ENCODE results near the gene PHLDA3. TPM values are rescaled to one million over a fixed set of nuclear protein-coding genes. Genes with fewer than 3 reads are reported as not detected.
A peak's percentile ranks its signal among the peaks of the same experiment; 100 is the strongest.

Gene PHLDA3
- total RNA-seq, 1 donor from 2014 or later, result 90.0 TPM

GRCh38 chr1:201450721-201451291 lies 18.2 kb downstream of the PHLDA3 start:
- no peak for TF ChIP-seq CTCF (IDR thresholded peaks at IDR 0.05)
- intact Hi-C loops (cut with DNase I), result no loop called here

GRCh38 chr1:201448990-201449389 lies 20.0 kb downstream of the PHLDA3 start:
- intact Hi-C loops (cut with DNase I), result loop anchor here (10.0 kb wide), 1 partner anchor 56 kb away; the partner anchor contains the start of gene CSRP1
- H3K27ac ChIP-seq, result peak overlapping the region; percentile 59
- no peaks in the 10 kb centered on the region for H3K36me3 ChIP-seq
- peaks cover 29% of the 10 kb centered on the region for H3K4me1 ChIP-seq
- no peaks in the 10 kb centered on the region for H3K27me3 ChIP-seq
- H3K9me3 ChIP-seq, result no peaks in the 10 kb centered on the region
- ATAC-seq (no peak), DNase-seq (no peak)
- no peak overlapping the region for H3K4me3 ChIP-seq
- TF ChIP-seq CTCF (IDR thresholded peaks at IDR 0.05), result no peak

More at GRCh38 chr1:201450721-201451291, 18.2 kb downstream of the PHLDA3 start:
- DNase-seq (peak; percentile 89), ATAC-seq (peak; percentile 77)
- Histone ChIP-seq H3K36me3 (no peaks in the 10 kb centered on the region), H3K9me3 (no peaks in the 10 kb centered on the region), H3K27me3 (no peaks in the 10 kb centered on the region), H3K4me3 (no peak overlapping the region), H3K27ac (peak overlapping the region; percentile 56), H3K4me1 (peaks cover 39% of the 10 kb centered on the region)

GRCh38 chr1:201447903-201448871 lies 20.8 kb downstream of the PHLDA3 start:
- TF ChIP-seq CTCF (IDR thresholded peaks at IDR 0.05), result peak; percentile 81
- intact Hi-C loops (cut with DNase I), result loop anchor here (10.0 kb wide), 1 partner anchor 57 kb away; the partner anchor contains the start of gene CSRP1
- peak; percentile 92 for ATAC-seq

GRCh38 chr1:201445310-201445709 lies 23.7 kb downstream of the PHLDA3 start:
- intact Hi-C loops (cut with DNase I), result loop anchor here (10.0 kb wide), 1 partner anchor 59 kb away; the partner anchor contains the start of gene CSRP1
- Histone ChIP-seq H3K4me1 (peaks cover 18% of the 10 kb centered on the region), H3K36me3 (no peaks in the 10 kb centered on the region), H3K9me3 (no peaks in the 10 kb centered on the region), H3K27me3 (no peaks in the 10 kb centered on the region), H3K4me3 (no peak overlapping the region), H3K27ac (no peak overlapping the region)
- DNase-seq (no peak), ATAC-seq (no peak)
- no peak for TF ChIP-seq CTCF (IDR thresholded peaks at IDR 0.05)

More at GRCh38 chr1:201447903-201448871, 20.8 kb downstream of the PHLDA3 start:
- H3K9me3 ChIP-seq, result no peaks in the 10 kb centered on the region
- H3K27me3 ChIP-seq, result no peaks in the 10 kb centered on the region
- no peak overlapping the region for H3K4me3 ChIP-seq
- H3K4me1 ChIP-seq, result peaks cover 29% of the 10 kb centered on the region
- no peaks in the 10 kb centered on the region for H3K36me3 ChIP-seq
- peak overlapping the region; percentile 59 for H3K27ac ChIP-seq
- DNase-seq, result peak; percentile 91

GRCh38 chr1:201444792-201445191 lies 24.2 kb downstream of the PHLDA3 start:
- no peak for DNase-seq
- no peak overlapping the region for H3K4me3 ChIP-seq
- peaks cover 16% of the 10 kb centered on the region for H3K4me1 ChIP-seq
- TF ChIP-seq CTCF (IDR thresholded peaks at IDR 0.05), result no peak
- H3K27me3 ChIP-seq, result no peaks in the 10 kb centered on the region
- H3K36me3 ChIP-seq, result no peaks in the 10 kb centered on the region
- ATAC-seq, result no peak
- intact Hi-C loops (cut with DNase I), result loop anchor here (10.0 kb wide), 1 partner anchor 60 kb away; the partner anchor contains the start of gene CSRP1
- no peaks in the 10 kb centered on the region for H3K9me3 ChIP-seq
- H3K27ac ChIP-seq, result no peak overlapping the region

Data from upper lobe of right lung (tissue), 1 donor.